Tibial nerve (tissue), 4 donors: ENCODE measurements around the gene NPVF. TPM values are rescaled to one million over a fixed set of nuclear protein-coding genes. Genes with fewer than 3 reads are reported as not detected.

Source experiments
- DNase-seq, 2 donors: peaks; one replicate each; pipeline ENCODE4 v3.0.0-alpha.2; 2019; ENCODE audit warnings: low spot score in 2 of 2
- H3K27ac ChIP-seq, 4 donors: fragments of 200-600 bp; sonication (generic) in 3 of 4; one replicate each; pipeline ENCODE4 v1.5.1; 2017 to 2019; ENCODE audit warnings: mild to moderate bottlenecking in 1 of 4
- H3K27me3 ChIP-seq, 2 donors: fragments of 200-600 bp; sonication (generic) in 1 of 2; one replicate each; pipeline versions ENCODE4 v1.5.1 to v1.6.0; 2017 to 2019
- H3K36me3 ChIP-seq, 3 donors: fragments of 200-600 bp; sonication (generic); one replicate each; pipeline ENCODE4 v1.5.1; 2018 to 2019
- H3K4me1 ChIP-seq, 4 donors: fragments of 200-600 bp; sonication (generic) in 3 of 4; one replicate each; pipeline ENCODE4 v1.5.1; 2017 to 2019
- H3K4me3 ChIP-seq, 4 donors: fragments of 200-600 bp; sonication (generic) in 3 of 4; one replicate each; pipeline ENCODE4 v1.5.1; 2017 to 2019; ENCODE audit warnings: mild to moderate bottlenecking in 1 of 4, moderate library complexity in 1 of 4
- H3K9me3 ChIP-seq, 4 donors: fragments of 200-600 bp; sonication (generic) in 3 of 4; one replicate each; pipeline ENCODE4 v1.5.1; 2017 to 2019
- CTCF ChIP-seq, 5 experiments: fragments of 200-600 bp in 3 of 5; fragments of 450-650 bp in 2 of 5; sonication (generic) in 3 of 5; IDR thresholded peaks; one replicate each; pipeline ENCODE4 v1.5.1; 2016 to 2019; ENCODE audit warnings: antibody characterized with exemption in 5 of 5, mild to moderate bottlenecking in 3 of 5, moderate library complexity in 2 of 5
- EP300 ChIP-seq, 2 donors: sonication (generic); formaldehyde crosslinking; IDR thresholded peaks; one replicate each; pipeline ENCODE4 v1.6.1; 2017; ENCODE audit warnings: antibody characterized with exemption in 2 of 2, mild to moderate bottlenecking in 1 of 2
- POLR2A ChIP-seq, 2 donors: fragments of 450-650 bp; IDR thresholded peaks; one replicate each; pipeline ENCODE4 v1.6.1; 2017; ENCODE audit warnings: antibody characterized with exemption in 2 of 2, mild to moderate bottlenecking in 2 of 2, moderate library complexity in 2 of 2
- WGBS, 2 donors: methylation state at CpG; one replicate each; pipeline ENCODE4 v1.1.5; 2018; 5-methylcytosine and 5-hydroxymethylcytosine counted together
- total RNA-seq, 4 donors: library from RNA; depleted of rRNA; stranded (reverse); fragments of >200 nt; gene quantifications; one replicate each; pipeline ENCODE4 v1.1.0, GENCODE V29; 2016

NPVF gene
- total RNA-seq, 4 donors from 2014 or later = not detected

GRCh38 chr7:25254604-25255003, 26.3 kb upstream of the NPVF start:
- H3K27ac ChIP-seq = no peak overlapping the region
- peaks cover 0 to 3% (median 0%) of the 10 kb centered on the region in 4 donors for H3K4me1 ChIP-seq
- H3K9me3 ChIP-seq = no peaks in the 10 kb centered on the region
- 73 to 80% methylated on average over 3 of the region's 3 CpGs for WGBS, 2 donors
- TF ChIP-seq CTCF (IDR thresholded peaks at IDR 0.05) = no peak
- TF ChIP-seq POLR2A (IDR thresholded peaks at IDR 0.05) = no peak
- TF ChIP-seq EP300 (IDR thresholded peaks at IDR 0.05) = no peak
- no peaks in the 10 kb centered on the region for H3K36me3 ChIP-seq
- no peak overlapping the region for H3K4me3 ChIP-seq
- no peaks in the 10 kb centered on the region for H3K27me3 ChIP-seq
- no peak for DNase-seq

- Histone ChIP-seq H3K4me1 (no peaks in the 10 kb centered on the region), H3K27ac (no peak overlapping the region), H3K4me3 (no peak overlapping the region), H3K9me3 (peaks cover 0 to 3% (median 0%) of the 10 kb centered on the region in 4 donors), H3K36me3 (no peaks in the 10 kb centered on the region), H3K27me3 (no peaks in the 10 kb centered on the region)
- 68 to 76% methylated on average over 1 of the region's 1 CpG for WGBS, 2 donors
- DNase-seq = no peak
- TF ChIP-seq EP300 (IDR thresholded peaks at IDR 0.05) = no peak
- no peak for TF ChIP-seq CTCF (IDR thresholded peaks at IDR 0.05)
- TF ChIP-seq POLR2A (IDR thresholded peaks at IDR 0.05) = no peak
Observed at GRCh38 chr7:25253714-25254113, 25.4 kb upstream of the NPVF start.

DNA sequence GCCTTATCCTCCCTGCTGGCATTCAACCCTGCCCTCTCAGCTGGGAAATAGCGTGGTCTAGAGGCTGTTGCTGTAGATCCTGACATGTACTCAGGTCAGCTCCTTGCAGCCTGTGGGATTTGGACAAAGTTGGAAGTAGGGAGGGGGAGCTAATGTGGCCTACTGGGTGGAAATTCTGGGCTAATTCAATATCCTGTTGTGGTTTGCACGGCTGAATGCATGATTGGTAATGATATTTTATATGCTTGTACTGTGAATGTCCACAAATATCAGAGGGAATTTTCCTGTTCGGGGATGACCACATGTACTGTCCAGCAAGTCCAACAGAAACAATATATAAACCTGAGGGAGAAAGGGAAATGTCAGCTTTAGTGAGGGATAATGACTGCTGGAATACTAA, 22.1 kb upstream of the NPVF start:
- no peak for DNase-seq
- H3K9me3 ChIP-seq = peaks cover 0 to 5% (median 0%) of the 10 kb centered on the region in 4 donors
- no peak for TF ChIP-seq EP300 (IDR thresholded peaks at IDR 0.05)
- TF ChIP-seq CTCF (IDR thresholded peaks at IDR 0.05) = no peak
- TF ChIP-seq POLR2A (IDR thresholded peaks at IDR 0.05) = no peak
- no peak overlapping the region for H3K4me3 ChIP-seq
- H3K27me3 ChIP-seq = no peaks in the 10 kb centered on the region
- no peaks in the 10 kb centered on the region for H3K4me1 ChIP-seq
- 72 to 76% methylated on average over 3 of the region's 3 CpGs for WGBS, 2 donors
- H3K27ac ChIP-seq = no peak overlapping the region
- no peaks in the 10 kb centered on the region for H3K36me3 ChIP-seq

GRCh38 chr7:25249772-25250171, 21.5 kb upstream of the NPVF start:
- Histone ChIP-seq H3K27ac (no peak overlapping the region), H3K4me1 (peaks cover 0 to 4% (median 0%) of the 10 kb centered on the region in 4 donors), H3K36me3 (no peaks in the 10 kb centered on the region), H3K4me3 (no peak overlapping the region), H3K27me3 (no peaks in the 10 kb centered on the region), H3K9me3 (peaks cover 0 to 5% (median 0%) of the 10 kb centered on the region in 4 donors)
- TF ChIP-seq POLR2A (IDR thresholded peaks at IDR 0.05) = no peak
- no peak for TF ChIP-seq CTCF (IDR thresholded peaks at IDR 0.05)
- TF ChIP-seq EP300 (IDR thresholded peaks at IDR 0.05) = no peak
- DNase-seq = no peak
- WGBS, 2 donors = 92 to 95% methylated on average over 3 of the region's 3 CpGs

DNA sequence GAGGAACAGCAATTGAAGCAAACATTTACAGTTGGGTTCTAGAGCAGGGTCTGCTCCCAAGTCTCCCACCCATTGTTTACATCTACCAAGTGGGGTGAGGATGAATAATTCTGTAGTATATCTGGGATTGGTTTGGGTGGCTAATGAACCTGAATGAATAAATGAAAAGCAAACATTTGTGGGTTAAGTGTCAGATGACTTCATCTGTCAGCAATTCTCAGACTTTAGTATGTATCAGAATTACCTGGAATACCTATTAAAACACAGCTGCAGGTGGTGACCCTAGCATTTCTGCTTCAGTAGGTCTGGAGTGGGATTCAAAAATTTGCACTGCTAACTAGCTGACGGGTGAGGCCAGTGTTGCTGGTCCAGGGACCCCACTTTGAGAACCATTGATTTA, 18.0 kb upstream of the NPVF start:
- no peak for TF ChIP-seq EP300 (IDR thresholded peaks at IDR 0.05)
- TF ChIP-seq POLR2A (IDR thresholded peaks at IDR 0.05) = no peak
- TF ChIP-seq CTCF (IDR thresholded peaks at IDR 0.05) = no peak
- WGBS, 2 donors = 89 to 95% methylated on average over 1 of the region's 1 CpG
- Histone ChIP-seq H3K9me3 (peaks cover 0 to 5% (median 0%) of the 10 kb centered on the region in 4 donors), H3K27me3 (no peaks in the 10 kb centered on the region), H3K27ac (no peak overlapping the region), H3K4me1 (peaks cover 0 to 14% (median 0%) of the 10 kb centered on the region in 4 donors), H3K4me3 (no peak overlapping the region), H3K36me3 (no peaks in the 10 kb centered on the region)
- no peak for DNase-seq
